GM21717 (cell line): Measurements from ENCODE around the gene IL1RAP.
A peak's percentile ranks its signal among the peaks of the same experiment; 100 is the strongest.

ENCODE experiments used
- ATAC-seq: cut with Tn5 transposase; IDR thresholded peaks from one replicate; pipeline ENCODE4 v1.9.1; 2021; ENCODE audit warnings: mild to moderate bottlenecking, moderate library complexity; ENCODE audit not compliant: unreplicated experiment

Gene IL1RAP

GRCh38 chr3:190607021-190607420 is 93.1 kb downstream of the IL1RAP start:
- ATAC-seq, result no peak

GRCh38 chr3:190608850-190609589 is 95.1 kb downstream of the IL1RAP start:
- ATAC-seq, result no peak

GRCh38 chr3:190614226-190615059 is 100.6 kb downstream of the IL1RAP start:
- ATAC-seq, result no peak

- ATAC-seq, result no peak
Observed at GRCh38 chr3:190615060-190615384, 101.1 kb downstream of the IL1RAP start.

- ATAC-seq, result no peak
Observed at GRCh38 chr3:190615607-190616006, 101.7 kb downstream of the IL1RAP start.

GRCh38 chr3:190616637-190617036 is 102.8 kb downstream of the IL1RAP start:
- no peak for ATAC-seq

GRCh38 chr3:190617185-190617584 is 103.3 kb downstream of the IL1RAP start:
- ATAC-seq, result peak; percentile 84

GRCh38 chr3:190618330-190619030 is 104.6 kb downstream of the IL1RAP start:
- ATAC-seq, result no peak

GRCh38 chr3:190619353-190619752 is 105.5 kb downstream of the IL1RAP start:
- no peak for ATAC-seq

- no peak for ATAC-seq
Observed at GRCh38 chr3:190619761-190620160, 105.9 kb downstream of the IL1RAP start.

GRCh38 chr3:190620886-190621608 is 107.2 kb downstream of the IL1RAP start:
- ATAC-seq, result no peak

GRCh38 chr3:190621927-190622326 is 108.0 kb downstream of the IL1RAP start:
- no peak for ATAC-seq

- no peak for ATAC-seq
Observed at GRCh38 chr3:190624282-190624681, 110.4 kb downstream of the IL1RAP start.

- ATAC-seq, result no peak
Observed at GRCh38 chr3:190626951-190627620, 113.2 kb downstream of the IL1RAP start.

GRCh38 chr3:190629088-190629487 is 115.2 kb downstream of the IL1RAP start:
- ATAC-seq, result no peak

GRCh38 chr3:190631295-190631694 is 117.4 kb downstream of the IL1RAP start:
- no peak for ATAC-seq

GRCh38 chr3:190641564-190641963 is 127.7 kb downstream of the IL1RAP start:
- no peak for ATAC-seq

GRCh38 chr3:190642016-190642415 is 128.1 kb downstream of the IL1RAP start:
- no peak for ATAC-seq

- ATAC-seq, result no peak
Observed at GRCh38 chr3:190644035-190644434, 130.2 kb downstream of the IL1RAP start.

- ATAC-seq, result no peak
Observed at GRCh38 chr3:190644766-190645165, 130.9 kb downstream of the IL1RAP start.
